Measurements from ENCODE around the gene MTERF2. TPM values are rescaled to one million over a fixed set of nuclear protein-coding genes. Genes with fewer than 3 reads are reported as not detected.

MTERF2 gene
- total RNA-seq, 4 donors from 2014 or later: 17.5 to 26.3 (median 19.4) TPM

GRCh38 chr12:106945261-106945851 lies 41.6 kb downstream of the MTERF2 start:
- no peak for DNase-seq (ENCODE audit: low spot score in 2 of 2)
- H3K36me3 ChIP-seq: no peaks in the 10 kb centered on the region
- 9 to 20% methylated on average over 1 of the region's 1 CpG for WGBS, 2 donors
- no peak overlapping the region for H3K27ac ChIP-seq
- no peak overlapping the region for H3K4me3 ChIP-seq
- H3K4me1 ChIP-seq: no peaks in the 10 kb centered on the region
- no peaks in the 10 kb centered on the region for H3K27me3 ChIP-seq
- H3K9me3 ChIP-seq: no peaks in the 10 kb centered on the region
- TF ChIP-seq CTCF (IDR thresholded peaks at IDR 0.05) (no peak), EP300 (IDR thresholded peaks at IDR 0.05) (no peak), POLR2A (IDR thresholded peaks at IDR 0.05) (no peak)

- Histone ChIP-seq H3K4me1 (no peaks in the 10 kb centered on the region), H3K27ac (no peak overlapping the region), H3K9me3 (no peaks in the 10 kb centered on the region), H3K36me3 (no peaks in the 10 kb centered on the region), H3K4me3 (no peak overlapping the region), H3K27me3 (no peaks in the 10 kb centered on the region)
- DNase-seq (ENCODE audit: low spot score in 2 of 2): no peak
- WGBS, 2 donors: 89 to 95% methylated on average over 2 of the region's 2 CpGs
- TF ChIP-seq POLR2A (IDR thresholded peaks at IDR 0.05) (no peak), EP300 (IDR thresholded peaks at IDR 0.05) (no peak), CTCF (IDR thresholded peaks at IDR 0.05) (no peak)
These were observed 44.2 kb downstream of the MTERF2 start for GRCh38 chr12:106942775-106943174.

DNA sequence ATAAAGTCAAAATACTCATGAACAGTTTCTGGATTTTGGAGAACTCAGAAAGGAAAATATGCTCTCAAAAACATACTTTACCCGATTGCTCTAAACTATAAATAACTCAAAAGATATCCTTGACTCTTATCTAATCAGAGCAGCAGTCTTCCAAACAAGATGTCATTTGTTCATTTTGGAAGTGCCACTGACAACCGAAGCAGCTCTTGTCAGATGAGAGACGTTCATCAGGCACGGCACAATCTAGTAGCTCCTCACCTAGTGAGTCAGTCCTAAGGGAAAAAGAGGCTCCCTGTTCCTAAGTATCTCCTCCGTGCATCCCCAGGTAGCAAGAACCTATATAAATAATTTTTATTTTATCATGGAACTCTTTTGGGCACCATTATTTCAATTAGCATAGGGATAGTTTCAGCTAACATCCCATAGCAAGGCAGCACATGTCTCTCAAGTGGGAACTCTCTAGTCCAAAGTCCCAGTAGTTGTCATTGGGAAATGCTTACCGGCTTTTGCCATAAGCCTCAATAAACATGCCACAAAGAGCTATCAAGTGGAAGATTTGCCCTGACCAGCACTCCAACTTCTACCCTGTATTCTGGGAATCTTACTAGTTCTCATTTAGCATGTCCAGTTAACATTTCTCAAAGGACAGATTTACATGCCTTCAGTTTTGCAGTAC lies 45.3 kb downstream of the MTERF2 start:
- Histone ChIP-seq H3K36me3 (no peaks in the 10 kb centered on the region), H3K4me3 (no peak overlapping the region), H3K9me3 (no peaks in the 10 kb centered on the region), H3K27me3 (no peaks in the 10 kb centered on the region), H3K27ac (no peak overlapping the region), H3K4me1 (no peaks in the 10 kb centered on the region)
- DNase-seq (ENCODE audit: low spot score in 2 of 2): no peak
- TF ChIP-seq POLR2A (IDR thresholded peaks at IDR 0.05): no peak
- TF ChIP-seq EP300 (IDR thresholded peaks at IDR 0.05): no peak
- TF ChIP-seq CTCF (IDR thresholded peaks at IDR 0.05): no peak
- 57 to 65% methylated on average over 6 of the region's 6 CpGs for WGBS, 2 donors

DNA sequence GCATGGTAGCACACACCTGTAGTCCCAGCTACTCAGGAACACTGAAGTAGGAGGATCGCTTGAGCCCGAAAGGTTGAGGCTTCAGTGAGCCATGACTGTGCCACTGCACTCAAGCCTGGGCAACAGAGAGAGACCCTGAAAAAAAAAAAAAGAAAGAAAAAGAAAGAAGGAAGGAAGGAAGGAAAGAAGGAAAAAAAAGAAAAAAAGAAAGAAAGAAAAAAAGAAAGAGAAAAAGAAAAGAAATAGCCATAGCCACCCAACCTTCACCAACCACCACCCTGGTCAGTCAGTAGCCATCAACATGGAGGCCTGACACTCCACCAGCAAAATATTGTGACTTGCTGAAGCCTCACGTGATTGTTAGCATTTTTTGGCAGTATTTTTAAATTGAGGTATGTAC lies 52.7 kb downstream of the MTERF2 start:
- WGBS, 2 donors: 80 to 86% methylated on average over 3 of the region's 3 CpGs
- Histone ChIP-seq H3K36me3 (no peaks in the 10 kb centered on the region), H3K27me3 (no peaks in the 10 kb centered on the region), H3K4me1 (no peaks in the 10 kb centered on the region), H3K9me3 (peaks cover 0 to 4% (median 0%) of the 10 kb centered on the region in 4 donors), H3K4me3 (no peak overlapping the region), H3K27ac (no peak overlapping the region)
- TF ChIP-seq EP300 (IDR thresholded peaks at IDR 0.05) (no peak), POLR2A (IDR thresholded peaks at IDR 0.05) (no peak), CTCF (IDR thresholded peaks at IDR 0.05) (no peak)
- DNase-seq (ENCODE audit: low spot score in 2 of 2): no peak

Other genes with a start within 250 kb of the MTERF2 start
- gene RIC8B, start 212.5 kb downstream of the MTERF2 start, total RNA-seq: 10 to 100 TPM; 15.1 to 24.9 (median 21.6) TPM
- gene TMEM263, start 31.2 kb downstream of the MTERF2 start, total RNA-seq: 10 to 100 TPM; 20.1 to 34.1 (median 31.3) TPM
- gene CRY1, start 106.4 kb upstream of the MTERF2 start, total RNA-seq: 10 to 100 TPM; 16.3 to 36.3 (median 24.4) TPM